HG02798 (cell line): ENCODE results near the gene DCUN1D5.

Source experiments
- ATAC-seq: cut with Tn5 transposase; IDR thresholded peaks from one replicate; pipeline ENCODE4 v1.9.1; 2021; ENCODE audit warnings: mild to moderate bottlenecking; ENCODE audit not compliant: unreplicated experiment, poor library complexity

DCUN1D5 gene

DNA sequence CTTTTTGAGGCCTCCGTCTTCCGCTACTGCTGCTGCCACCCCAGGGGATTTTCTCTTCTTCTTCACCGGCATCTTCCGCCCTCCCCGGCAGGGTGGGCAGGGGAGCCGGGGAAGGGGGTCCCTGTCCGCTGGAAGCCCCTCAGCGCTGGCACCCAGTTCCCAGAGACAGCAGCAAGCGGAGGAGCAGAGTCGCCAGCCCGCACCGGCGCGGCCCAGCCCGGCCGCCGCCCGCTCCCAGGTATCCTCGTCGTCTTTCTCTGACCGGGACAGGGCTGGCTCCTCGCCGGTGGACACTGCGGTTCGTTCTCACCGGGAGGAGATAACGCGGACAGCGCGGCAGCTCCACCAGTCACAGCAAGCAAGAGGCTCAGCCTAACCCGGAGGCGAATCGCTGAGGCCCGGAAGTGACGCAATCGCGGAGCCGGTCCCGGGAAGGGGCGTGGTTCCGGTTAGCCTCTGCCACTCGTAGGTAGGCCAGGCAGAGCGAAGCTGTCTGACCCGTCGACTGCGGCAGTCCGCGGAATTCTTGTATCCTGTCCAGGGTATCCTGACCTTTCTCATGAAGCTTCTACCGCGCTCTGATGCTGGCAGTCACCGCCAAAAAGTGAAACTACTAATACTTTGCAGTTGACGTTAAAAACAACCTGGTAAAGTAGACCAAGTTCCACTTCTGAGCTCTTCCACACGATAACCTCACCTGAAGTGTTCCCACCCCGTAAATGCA, at the start of gene DCUN1D5:
DCUN1D5 (minus strand) TSS at position 360 of the 724 bp plus-strand sequence; CDS start at position 72, 288 bp downstream.
- peak; percentile 100 for ATAC-seq

DNA sequence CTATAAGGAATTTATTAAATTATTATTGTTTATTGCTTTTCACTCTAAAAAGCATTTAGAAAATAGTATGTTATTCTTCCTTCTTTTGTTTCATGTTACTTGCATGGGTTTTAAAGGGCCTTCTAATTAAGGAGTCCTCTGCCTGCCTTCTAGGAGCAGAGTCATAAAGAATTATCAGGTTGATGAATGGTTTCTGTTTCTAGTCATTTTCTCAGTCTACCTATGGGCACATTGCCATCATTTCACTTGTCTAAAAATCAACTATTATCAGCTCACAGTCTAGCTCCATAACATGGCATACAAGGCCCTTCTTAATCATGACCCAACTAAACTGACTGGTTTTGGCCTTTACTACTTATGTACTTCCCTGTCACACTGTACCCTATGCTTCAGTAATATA, 33.5 kb upstream of the DCUN1D5 start:
- no peak for ATAC-seq

DNA sequence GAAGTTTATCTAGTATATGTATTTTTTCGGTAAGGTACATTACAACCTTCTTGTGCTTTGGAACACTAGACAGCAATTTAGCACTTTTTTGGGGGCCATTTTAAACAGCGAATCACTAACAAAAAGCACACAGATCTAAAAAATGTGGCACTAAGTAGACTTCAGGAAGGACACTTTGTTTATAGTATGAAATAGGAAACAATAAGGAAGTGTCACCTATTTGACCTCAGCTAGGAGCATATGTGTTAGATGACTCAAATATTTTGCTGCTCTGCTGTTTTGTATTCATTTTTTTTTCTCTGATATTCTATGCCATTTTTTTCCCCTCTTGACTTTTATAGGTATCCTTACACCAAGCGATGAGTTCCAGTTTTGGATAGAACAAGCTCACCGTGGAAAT, 22.9 kb upstream of the DCUN1D5 start:
- ATAC-seq: no peak

DNA sequence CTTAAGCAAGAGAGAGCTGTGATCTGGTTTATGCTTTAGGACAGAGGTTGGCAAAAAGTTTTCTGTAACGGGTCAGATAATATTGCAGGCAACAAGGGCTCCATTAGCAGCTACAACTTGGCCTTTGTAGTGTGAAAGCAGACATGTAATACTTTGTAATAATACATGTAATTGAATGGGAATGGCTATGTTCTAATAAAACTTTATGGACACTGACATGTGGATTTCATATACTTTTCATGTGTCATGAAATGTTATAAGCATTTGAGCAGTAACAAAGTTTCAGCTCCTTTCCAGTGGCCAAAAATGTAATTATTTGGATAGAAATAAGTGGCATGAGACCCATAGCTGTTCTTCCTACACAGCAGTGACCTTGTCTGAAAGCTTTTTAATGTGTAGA, 20.4 kb upstream of the DCUN1D5 start:
- no peak for ATAC-seq

DNA sequence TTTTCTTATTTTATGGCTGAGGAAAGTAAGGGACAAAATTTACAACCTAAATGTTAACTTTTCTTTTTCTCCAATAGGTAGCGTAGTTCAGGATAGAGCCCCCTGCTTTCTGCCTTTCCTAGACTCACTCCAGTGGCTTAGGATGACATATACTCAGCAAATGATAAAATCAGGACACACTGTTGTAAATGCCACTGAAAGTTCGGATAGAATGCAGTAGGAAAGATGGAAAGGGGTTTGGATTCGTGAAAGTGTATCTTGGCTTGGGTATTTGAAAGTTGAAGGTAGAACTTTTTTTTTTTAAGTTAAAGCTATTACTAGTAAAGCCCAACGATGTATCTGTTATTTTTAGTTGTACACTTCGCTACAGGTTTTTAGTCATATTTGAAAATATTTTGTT, 19.4 kb upstream of the DCUN1D5 start:
- ATAC-seq: no peak

DNA sequence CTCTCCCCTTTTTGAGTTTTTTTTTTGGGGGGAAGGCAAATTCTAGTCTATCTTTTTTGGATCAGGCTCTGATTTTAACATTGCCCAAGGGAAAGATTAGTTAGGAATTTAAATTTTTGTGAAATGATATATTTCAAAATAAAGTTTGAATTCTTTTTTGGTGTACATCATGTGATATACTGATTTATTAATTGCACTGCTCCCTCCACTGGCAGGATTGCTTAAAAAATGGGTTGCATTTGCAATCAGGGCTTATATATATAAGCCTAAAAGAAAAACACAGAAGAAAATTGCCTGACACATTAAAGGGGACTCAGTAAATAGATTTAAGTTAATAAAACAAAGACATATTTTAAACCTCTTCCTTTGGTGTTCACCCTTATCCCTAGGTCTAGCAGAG, 18.4 kb upstream of the DCUN1D5 start:
- ATAC-seq: no peak

DNA sequence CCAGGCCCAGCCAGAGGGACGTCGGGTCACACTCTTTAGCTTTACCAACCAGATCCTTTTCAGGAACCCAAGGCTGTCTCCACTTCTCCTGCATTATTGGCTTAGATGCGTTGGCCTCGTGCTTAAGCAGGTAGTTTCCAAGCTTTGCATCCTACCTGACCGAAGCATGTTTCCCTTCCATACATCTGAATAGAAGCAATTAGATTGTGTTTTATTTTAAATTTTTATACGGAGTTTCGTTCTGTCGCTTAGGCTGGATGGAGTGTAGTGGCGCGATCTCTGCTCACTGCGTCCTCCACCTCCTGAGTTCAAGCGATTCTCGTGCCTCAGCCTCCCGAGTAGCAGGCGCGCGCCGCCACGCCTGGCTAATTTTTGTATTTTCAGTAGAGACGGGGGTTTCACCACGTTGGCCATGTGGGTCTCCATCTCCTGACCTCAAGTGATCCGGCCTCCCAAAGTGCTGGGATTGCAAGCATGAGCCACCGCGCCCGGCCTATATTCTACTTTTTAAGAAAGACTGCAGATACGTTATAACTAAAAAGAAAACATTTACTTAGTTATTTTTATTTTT, 17.9 kb upstream of the DCUN1D5 start:
- ATAC-seq: no peak

DNA sequence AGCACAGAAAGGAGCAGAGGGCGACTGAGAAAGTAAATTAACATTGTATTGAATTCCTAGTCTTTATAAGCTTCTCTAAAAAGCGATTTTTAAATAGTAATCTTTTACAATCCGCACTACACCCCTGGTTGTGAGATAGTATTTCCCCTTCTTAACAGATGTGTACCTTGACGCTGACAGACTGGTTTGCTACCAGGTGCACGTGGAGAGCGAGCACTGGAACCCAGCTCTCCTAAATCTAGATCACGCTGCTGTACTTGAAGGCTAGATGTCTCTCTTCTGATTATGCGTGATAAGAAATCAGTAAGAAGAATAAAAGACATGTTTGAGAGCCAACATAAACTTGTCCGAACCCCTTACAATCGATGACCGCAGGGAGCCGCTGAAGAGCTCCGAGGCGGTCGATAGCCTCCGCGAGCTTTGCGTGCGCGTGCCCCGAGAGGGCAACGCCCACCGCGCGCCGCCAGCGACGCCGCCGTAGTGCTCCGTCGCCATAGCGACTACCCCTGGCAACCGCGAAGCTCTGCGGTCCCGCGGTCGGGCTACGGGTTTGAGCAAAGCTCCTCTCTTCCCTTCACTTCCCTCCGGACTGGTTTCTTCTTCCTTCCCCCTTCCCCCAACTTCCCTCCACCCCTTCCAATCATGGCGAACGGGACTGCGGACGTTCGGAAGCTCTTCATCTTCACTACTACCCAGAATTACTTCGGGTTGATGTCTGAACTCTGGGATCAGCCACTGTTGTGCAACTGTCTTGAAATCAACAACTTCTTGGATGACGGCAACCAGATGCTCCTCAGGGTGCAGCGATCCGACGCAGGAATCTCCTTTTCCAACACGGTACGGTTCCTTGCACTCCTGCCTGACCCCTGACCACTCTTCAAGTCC, 17.2 kb upstream of the DCUN1D5 start, which contains the start of gene DYNC2H1:
DYNC2H1 (plus strand) TSS at position 494 of the 885 bp plus-strand sequence; CDS start at position 643, 149 bp downstream.
- peak; percentile 100 for ATAC-seq

DNA sequence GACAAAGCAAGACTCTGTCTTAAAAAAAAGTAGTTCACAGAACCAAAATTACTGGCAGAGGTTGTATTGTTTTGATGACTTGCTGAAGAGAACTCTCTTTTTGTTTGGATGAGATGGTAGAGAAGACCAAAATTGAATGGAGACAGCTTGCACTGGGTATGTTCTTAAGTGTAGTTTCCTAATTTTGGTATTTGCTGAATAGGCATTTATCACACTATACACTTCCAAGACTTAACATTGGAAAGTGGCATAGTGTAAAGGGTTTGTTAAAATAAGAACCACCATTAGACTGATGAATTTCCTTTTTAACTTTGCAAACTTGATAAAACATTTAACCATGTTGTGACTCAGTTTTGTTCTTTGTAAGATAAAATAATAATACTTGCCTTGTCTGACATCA, 5.3 kb upstream of the DCUN1D5 start:
- ATAC-seq: no peak

DNA sequence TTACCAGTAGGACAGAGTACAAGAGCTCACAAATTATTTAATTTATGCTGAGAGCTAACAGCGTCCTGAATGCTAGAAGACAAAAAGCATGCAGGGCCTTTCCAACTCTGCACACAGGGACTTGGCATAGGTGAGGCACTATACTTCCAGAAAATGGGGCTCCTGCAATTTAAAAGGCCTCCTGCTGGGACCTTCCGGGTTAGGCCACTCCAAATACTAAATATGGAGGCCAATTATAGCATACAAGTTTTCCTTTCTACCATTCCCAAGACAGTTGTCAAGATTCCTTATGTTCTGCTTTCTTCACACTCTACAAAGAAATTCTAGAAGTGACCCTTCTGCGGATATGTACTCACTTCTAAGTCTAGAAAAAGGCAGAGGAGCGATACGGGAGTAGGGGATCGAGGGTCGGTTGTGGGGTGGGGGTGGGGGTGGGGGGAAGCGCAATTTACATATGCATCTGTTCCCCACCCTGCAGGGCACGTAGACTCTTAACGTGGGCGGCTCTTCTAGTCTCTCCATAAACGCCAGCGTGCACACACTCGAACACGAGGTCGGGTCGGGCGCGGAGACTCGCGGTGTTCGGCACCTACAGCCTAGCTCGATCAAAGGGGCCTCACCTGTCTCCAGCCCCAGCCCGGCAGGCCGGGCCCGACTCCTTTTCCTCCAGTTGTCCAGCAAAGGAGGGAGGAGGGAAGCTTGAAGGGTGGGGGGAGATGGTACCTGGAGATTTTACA, 728 bp downstream of the DCUN1D5 start:
- ATAC-seq: peak; percentile 33

DNA sequence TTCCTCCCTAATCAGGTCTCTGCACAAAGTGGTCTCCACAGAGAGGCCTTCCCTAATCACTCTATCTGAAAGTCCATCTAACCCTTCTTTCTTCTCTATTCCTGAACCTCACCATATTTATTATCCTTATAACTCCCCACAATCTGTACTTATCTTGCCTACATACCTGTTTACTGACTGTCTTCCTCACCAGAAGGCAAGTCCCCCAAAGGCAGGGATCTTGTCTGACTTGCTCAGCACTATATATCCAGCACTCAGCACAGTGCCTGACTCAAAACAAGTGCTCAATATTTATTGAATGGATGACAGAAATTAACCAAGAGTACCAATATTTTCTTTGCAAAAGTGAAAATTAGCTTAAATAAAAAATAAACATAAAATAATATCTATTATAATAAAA, 5.5 kb downstream of the DCUN1D5 start:
- ATAC-seq: no peak

DNA sequence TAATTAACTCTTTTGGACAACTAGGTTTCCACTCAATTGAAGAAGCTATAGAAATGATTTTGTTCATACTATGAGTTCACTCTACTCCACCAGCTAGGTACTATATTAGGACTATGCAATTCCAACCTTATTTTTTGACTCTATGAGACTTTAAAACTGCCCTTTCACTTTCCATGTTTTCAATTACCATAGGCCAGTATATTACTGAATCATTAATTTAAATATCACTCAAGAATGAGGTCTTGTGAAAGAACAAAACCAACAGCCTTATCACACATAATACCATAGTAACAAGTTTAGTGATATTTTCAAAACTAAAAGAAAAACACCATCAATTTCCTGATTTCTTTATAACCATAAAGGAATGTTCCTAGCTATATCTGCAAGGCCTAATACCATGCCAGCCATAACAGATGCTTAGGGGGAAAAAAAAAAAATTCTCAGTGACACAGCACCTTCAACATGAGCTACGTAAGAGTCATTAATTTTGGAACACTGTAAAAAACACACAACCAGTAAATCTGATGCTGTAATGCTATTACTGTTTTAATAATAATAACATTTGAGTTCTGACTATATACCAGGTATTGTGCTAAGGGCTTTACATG, 6.1 kb downstream of the DCUN1D5 start:
- ATAC-seq: no peak

DNA sequence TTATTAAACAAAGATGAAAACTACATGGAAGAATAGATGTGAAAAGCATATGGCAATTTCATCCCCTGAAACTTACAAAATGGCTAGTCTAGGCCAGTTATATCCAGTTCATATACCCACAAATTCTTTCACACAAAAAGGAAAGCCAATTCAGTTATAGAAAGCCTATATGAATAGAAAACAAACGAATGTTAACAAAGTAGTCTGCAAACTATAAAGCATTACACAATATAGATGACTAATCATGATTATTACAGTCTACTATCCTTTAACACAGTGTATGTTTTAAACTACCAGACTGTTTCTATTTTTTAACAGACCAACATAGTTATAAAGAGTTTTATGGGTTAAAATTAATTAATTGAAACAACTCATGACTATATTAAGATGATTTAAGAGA, 12.1 kb downstream of the DCUN1D5 start:
- ATAC-seq: no peak

DNA sequence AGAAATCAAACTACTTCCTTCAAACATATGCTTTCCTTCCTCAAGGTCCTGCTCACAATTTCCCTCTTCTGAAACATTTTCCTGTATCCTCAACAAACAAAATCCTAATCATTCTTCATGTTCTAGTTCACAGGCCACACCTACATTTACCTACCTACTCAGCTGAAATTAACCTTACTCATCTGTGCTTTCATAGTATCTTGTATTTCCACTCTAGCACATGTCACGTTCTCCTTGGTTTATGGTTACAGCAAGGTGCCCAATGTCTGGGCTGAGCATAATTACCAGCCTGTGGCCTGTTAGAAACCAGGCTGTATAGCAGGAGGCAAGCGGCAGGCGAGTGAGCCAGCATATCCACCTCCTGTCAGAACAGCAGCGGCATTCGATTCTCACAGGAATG, 13.2 kb downstream of the DCUN1D5 start:
- no peak for ATAC-seq

DNA sequence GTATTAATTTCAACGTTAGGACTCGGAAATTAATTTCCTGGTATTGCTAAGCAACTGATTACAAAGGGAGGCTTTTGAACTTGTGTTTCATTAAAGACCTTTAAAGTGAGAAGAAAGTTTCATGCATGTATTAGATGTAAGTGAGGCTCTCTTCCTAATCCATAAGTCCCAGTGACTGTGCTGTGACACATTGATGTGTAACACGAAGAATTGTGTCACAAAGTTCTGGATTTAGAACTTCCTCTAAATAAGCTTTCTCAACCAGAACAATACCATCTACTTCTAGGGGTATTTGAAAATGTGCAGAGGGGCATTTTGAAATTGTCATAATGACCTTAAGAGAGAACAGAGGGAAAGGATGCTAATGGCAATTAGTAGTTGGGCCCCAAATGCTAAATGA, 14.4 kb downstream of the DCUN1D5 start:
- ATAC-seq: no peak

DNA sequence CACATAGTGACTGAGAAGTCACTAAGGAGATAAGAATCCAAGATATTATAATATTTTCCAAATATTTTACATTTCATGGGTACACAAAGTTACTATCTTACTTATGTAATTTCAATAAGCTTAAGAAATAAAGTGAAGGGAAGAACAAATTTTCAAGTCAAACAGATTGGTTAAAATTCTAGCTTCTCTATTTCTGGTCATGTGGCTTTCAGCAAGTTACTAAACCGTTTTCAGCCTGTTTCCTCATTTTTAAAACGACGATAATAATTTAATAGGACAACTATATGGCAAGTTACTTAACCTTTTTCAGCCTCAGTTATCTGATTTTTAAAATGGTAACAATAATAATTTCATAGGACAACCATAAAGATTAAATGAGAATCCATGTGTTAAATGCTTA, 15.6 kb downstream of the DCUN1D5 start:
- ATAC-seq: no peak

DNA sequence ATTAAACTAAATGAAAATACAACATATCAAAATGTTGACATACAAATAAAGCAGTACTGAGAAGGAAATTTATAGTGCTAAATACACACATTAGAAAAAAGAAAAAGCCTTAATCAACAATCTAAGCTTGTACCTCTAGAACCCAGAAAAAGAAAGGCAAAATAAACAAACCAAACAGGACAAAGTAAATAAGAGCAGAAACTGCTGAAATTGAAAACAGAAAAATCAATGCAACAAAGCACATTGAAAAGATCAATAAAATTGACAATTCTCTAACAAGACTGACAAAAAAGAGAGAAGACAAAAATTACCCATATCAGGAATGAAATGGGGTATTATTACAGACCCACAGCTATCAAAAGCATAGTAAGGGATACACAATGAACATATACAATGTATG, 21.0 kb downstream of the DCUN1D5 start:
- no peak for ATAC-seq

DNA sequence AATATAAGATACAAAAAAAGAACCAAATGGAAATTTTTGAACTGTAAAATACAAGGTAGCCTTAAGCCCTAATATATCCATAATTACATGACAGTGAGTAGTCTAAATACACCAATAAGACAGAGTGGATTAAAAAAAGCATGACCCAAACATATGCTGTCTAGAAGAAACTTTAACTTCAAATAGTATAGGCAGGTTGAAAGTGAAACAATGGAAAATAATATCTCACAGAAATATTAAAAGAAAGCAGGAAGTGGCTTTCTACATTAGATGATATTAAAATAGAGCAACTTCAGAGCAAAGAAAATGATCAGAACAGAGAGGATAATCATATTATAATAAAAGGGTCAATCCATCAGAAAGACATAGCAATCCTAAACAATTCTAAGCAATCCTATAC, 21.8 kb downstream of the DCUN1D5 start:
- ATAC-seq: no peak

DNA sequence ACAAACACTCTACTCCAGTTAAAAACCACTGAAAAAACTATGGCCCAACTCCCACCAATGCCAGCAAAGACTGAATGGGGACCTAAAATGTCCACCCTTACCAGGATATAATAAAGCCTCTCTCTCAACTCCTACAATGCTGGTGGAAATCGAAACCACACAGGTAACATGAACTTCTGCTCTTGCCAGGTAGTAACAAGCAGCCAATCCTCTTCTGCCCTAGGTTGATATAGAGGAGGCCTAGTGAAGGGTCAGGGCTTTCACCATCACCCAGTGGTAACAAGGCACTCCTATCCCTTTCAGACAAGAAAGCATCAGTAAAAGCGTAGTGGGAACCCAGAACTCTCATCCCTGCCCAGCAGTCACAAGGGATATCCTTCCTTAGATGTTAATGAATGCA, 22.6 kb downstream of the DCUN1D5 start:
- ATAC-seq: no peak

DNA sequence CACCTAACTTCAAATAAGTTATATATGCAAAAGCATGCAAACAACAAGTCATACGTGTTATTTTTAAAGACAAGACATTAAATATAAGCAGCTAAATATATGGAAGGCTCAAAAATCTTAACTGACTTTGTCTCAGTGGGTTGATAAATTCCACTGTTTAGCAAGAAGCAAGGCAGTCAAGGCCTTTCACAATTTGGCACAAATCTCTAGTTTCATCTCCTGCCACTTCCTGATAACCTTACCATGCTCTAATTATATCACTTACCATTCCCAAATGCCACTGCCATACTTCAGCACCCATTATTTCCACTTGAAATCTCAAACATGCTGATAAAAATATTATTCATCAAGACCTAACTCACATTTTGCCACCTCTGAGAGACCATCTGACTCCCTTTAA, 24.8 kb downstream of the DCUN1D5 start:
- no peak for ATAC-seq
